ENCODE results near the gene FAM180B. TPM values are rescaled to one million over a fixed set of nuclear protein-coding genes. Genes with fewer than 3 reads are reported as not detected.
A peak's percentile ranks its signal among the peaks of the same experiment; 100 is the strongest.
"Not testable (repeated sequence)": the region's sequence is repeated elsewhere in the genome, so short reads cannot be mapped to it uniquely, and the experiment has no call there.

FAM180B gene
- polyA plus RNA-seq (2014; cell fraction: cytosol; rRNA removed) = not detected in 2 replicates
- polyA plus RNA-seq (2014; cell fraction: nucleus; rRNA removed) = 0.44 and 0.66 TPM in 2 replicates

GRCh38 chr11:47586098-47586855 lies at the start of gene FAM180B:
FAM180B (plus strand) TSS chr11:47586678; CDS start chr11:47586769, 91 bp downstream.
- DNase-seq (ENCODE audit: low spot score) = no peak

GRCh38 chr11:47536915-47537314 lies 49.6 kb upstream of the FAM180B start:
- no peak for DNase-seq (ENCODE audit: low spot score)

DNA sequence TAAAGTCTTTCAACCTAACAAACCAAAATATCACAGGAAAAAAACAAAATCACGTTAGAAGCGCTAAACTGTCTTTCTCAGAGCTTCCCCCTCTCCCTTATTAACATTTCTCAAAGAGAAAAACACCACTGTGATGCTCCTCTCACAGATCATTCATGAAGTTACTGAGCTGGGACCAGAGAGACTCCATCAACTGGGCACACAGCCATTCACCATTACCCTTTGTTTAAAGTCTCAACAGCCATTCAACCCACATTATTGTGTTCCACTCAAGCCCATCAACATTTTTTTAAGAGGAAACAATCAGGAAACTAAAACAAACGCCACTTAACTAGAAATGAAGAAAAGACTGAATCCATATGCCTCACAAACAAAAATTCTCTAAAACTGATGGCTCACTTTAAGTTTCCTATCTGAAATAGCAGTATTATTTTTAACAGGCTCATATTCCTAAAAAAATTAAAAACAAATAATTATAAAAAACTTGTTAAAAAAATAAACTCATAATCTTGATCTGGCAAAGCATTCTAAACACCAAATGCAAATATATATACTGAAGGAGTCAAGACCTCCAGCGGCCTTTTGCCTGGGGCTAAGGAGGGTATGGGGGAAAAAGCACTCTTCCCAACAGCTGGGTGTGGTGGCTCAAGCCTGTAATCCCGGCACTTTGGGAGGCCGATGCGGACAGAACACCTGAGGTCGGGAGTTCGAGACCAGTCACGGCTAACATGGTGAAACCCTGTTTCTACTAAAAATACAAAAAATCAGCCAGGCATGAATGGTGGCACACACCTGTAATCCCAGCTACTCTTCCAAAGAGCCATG lies 47.5 kb upstream of the FAM180B start:
- no peak for DNase-seq (ENCODE audit: low spot score)

- no peak for DNase-seq (ENCODE audit: low spot score)
Observed at GRCh38 chr11:47539681-47540039, 46.8 kb upstream of the FAM180B start.

GRCh38 chr11:47541070-47541469 lies 45.4 kb upstream of the FAM180B start:
- DNase-seq (ENCODE audit: low spot score) = no peak

DNA sequence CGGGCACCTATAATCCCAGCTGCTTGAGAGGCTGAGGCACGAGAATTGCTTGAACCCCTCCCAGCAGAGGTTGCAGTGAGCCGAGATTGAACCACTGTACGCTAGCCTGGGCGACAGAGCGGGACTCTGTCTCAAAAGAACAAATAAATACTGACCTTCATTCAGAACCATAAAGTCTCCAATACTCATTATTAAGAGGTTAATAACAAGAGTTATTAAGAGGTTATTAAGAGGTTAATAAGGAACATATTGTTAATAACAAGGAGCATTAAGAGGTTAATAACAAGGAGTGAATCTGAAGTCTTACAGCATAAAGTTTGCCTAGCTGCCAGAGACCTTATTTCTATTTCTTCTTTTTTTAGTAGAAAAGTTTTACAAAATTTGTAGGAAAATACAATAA lies 41.2 kb upstream of the FAM180B start:
- DNase-seq (ENCODE audit: low spot score) = no peak

DNA sequence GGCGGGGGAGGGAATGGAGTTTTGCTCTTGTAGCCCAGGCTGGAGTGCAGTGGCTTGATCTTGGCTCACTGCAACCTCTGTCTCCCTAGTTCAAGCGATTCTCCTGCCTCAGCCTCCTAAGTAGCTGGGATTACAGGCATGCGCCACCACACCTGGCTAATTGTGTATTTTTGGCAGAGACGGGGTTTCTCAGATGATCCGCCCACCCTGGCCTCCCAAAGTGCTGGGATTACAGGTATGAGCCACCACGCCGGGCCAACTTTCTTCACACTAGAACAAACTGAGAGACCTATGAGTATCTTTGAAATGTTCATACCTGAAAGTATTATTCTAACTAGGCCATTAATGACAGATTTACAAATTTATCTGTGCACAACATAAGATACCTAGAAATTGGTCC lies 40.2 kb upstream of the FAM180B start:
- DNase-seq (ENCODE audit: low spot score) = not testable (repeated sequence)

GRCh38 chr11:47550288-47551047 lies 36.0 kb upstream of the FAM180B start:
- DNase-seq (ENCODE audit: low spot score) = no peak

DNA sequence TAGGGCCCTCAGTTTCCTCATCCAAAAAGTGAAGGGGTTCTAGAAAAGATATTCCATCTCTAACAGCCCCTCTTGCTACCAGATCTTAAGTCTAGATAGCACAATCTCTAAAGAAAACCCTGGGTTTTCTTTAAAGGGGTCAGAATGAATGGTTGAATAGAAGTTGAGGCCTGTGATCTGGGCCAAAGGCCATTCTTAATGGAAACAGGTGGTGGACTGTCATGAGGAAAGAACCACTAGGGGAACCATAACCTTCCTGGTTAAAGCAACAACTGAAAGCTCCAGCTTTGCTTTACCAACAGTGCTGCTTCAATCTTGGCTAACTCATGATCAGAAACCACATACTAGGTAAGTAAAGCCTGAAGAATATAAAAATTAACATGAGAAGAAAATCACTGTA lies 35.4 kb upstream of the FAM180B start:
- DNase-seq (ENCODE audit: low spot score) = peak; percentile 29

DNA sequence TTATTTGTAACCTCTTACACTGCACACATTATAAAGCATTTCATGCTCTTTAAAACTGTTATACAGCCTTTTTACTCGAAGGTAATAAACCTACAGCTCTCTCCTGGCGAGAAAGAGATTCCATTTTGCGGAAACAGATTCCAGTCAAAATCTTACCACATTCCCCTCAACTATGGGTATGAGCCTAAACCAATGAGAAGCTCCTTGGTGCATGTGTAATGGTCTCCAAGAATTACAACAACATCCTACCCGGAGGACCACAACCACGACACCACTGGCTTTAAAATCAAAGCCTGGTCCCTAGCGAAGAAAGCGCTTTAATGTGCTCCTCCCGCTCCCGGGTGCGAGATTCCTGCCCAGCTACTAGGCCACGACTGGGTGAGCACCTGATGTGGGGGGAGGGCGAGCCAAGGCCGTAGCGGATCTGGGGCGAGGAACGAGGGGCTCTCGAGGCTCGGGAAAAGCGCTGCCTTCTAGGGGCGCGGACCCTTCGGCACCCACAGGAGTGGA lies 34.4 kb upstream of the FAM180B start:
- DNase-seq (ENCODE audit: low spot score) = peak; percentile 30

DNA sequence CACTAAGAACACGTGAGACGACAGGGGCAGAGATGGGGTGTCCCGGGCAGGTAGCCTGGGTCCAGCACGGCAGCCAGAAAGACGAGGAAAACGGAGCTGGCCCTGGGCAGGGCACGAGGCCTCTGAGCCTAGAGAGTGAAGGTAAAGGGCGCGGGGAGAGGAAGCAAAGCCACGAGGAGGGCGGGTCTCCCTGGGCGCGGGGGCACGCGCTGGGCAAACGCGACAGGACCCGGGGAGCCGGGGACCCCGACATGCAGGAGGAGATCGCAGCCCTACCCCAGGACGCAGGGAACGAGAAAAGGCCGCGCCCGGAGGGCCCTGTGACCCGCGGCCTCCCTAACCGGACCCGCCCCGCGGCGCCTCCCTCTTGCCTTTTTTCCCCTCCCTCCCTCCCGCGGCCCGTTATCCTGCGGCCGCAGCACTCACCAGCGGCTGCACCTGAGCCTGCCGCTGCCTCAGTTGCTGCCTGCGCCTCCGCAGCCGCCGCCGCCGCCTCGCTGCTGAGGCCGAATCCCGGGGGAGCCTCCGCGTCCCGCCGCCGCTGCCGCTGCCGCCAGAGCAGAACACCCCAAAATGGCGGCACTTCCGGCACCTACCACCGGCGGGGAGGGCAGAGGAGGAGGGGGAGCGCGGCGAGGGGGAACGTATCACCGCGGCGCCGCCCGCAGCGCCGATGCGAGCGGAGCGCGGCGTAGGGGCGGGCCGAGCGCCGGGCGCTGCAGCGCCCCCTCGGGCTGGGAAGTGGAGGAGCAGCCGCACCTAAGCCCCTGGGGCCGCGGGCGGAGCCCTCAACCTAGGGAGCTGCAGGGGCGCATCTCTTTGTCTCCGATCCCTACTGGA lies 33.7 kb upstream of the FAM180B start, which contains the start of gene CELF1:
TSS of gene CELF1 (minus strand) at position 567 of the 840 bp plus-strand sequence. CDS start 53,609 bp downstream, outside the sequence.
- DNase-seq (ENCODE audit: low spot score) = peak; percentile 92

DNA sequence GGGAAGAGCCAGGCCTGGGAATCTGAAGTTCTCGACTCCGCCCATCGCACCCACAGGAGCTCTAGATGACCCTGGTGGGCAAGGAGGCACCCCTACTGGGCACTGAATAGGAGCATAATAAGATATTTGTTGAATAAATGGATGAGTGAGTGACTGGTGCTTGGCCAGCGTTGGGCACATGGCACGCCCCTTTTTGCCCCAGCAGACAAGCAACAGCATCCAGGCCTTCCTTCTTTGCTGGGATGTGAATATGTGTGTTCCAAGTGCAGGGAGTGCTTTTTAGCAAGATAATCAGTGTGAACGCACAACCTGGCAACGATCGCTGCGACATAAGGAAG lies 33.1 kb upstream of the FAM180B start:
- DNase-seq (ENCODE audit: low spot score) = no peak

DNA sequence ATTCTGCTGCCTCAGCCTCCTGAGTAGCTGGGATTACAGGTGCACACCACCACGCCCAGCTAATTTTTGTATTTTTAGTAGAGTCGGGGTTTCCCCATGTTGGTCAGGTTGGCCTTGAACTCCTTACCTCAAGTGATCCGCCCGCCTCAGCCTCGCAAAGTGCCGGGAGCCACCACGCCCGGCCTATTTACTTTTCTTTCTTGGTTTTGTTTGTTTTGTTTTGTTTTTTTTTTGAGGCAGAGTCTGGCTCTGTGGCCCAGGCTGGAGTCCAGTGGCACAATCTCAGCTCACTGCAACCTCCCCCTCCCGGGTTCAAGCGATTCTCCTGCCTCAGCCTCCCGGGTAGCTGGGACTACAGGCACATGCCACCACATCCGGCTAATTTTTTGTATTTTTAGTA lies 29.5 kb upstream of the FAM180B start:
- not testable (repeated sequence) for DNase-seq (ENCODE audit: low spot score)

GRCh38 chr11:47558695-47559094 lies 27.8 kb upstream of the FAM180B start:
- no peak for DNase-seq (ENCODE audit: low spot score)

DNA sequence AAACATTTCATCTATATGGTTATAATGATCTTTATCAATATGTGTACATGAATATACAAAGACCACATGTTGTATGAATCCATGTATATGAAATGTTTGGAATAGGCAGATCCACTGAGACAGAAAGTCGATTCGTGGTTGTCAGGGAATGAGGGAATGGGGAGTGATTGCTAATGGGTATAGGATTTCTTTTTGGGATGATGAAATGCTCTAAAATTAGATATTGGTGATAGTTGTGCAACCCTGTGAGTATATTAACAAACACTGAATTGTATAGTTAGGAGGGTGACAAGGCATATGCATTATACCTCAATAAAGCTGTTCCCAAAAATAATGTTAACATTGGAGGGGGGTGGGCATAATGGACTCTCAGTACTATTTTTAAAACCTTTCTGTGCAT lies 26.1 kb upstream of the FAM180B start:
- DNase-seq (ENCODE audit: low spot score) = no peak

- DNase-seq (ENCODE audit: low spot score) = not testable (repeated sequence)
Observed at GRCh38 chr11:47562393-47562792, 24.1 kb upstream of the FAM180B start.

DNA sequence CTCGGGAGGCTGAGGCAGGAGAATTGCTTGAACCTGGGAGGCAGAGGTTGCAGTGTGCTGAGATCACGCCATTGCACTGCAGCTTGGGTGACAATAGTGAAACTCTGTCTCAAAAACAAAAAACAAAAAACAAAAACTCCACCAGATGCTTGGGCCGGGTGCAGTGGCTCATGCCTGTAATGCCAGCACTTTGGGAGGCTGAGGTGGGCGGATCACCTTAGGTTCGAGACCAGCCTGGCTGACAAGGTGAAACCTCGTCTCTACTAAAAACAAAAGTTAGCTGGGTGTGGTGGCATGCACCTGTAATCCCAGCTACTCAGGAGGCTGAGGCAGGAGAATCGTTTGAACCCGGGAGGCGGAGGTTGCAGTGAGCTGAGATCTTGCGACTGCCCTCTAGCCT lies 22.1 kb upstream of the FAM180B start:
- not testable (repeated sequence) for DNase-seq (ENCODE audit: low spot score)

- DNase-seq (ENCODE audit: low spot score) = no peak
Observed at GRCh38 chr11:47564933-47565339, 21.5 kb upstream of the FAM180B start.

DNA sequence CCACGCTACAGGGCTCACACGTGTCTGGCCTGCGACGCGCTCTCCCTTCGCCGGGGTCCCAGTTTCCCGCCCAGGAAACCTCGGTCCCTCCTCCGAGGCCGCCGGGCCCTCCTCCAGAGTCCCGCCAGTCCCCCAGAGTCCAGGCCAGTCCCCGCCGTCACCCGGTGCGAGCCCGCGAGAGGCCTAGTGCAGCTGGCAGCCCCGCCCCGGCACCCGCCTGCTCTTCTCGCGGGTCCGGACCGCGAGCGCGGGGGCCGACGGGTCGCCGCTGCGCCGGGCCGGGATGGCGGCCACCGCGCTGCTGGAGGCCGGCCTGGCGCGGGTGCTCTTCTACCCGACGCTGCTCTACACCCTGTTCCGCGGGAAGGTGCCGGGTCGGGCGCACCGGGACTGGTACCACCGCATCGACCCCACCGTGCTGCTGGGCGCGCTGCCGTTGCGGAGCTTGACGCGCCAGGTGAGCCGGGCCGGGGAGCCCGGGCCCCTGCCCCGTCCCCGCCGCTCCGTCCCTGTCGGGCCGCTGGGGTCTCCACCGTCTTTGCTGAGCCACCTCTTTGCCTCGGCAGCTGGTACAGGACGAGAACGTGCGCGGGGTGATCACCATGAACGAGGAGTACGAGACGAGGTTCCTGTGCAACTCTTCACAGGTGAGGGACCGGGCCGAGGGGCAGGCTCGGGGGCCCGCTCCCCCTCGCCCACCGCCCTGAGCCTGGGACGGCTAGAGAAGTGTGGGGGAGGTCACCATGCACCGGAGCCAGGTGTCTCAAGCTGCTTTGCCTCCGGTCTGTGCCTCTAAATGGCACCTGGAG lies 20.9 kb upstream of the FAM180B start, which contains the start of gene PTPMT1:
TSS of gene PTPMT1 (plus strand) at position 260 of the 809 bp plus-strand sequence. CDS start at position 284, 24 bp downstream.
- peak; percentile 59 for DNase-seq (ENCODE audit: low spot score)
